Spleen (tissue), 11 donors: ENCODE measurements around the gene PYCR2. TPM values are rescaled to one million over a fixed set of nuclear protein-coding genes. Genes with fewer than 3 reads are reported as not detected.

Experiments used
- DNase-seq: peaks from one replicate; pipeline ENCODE4 v3.0.0-alpha.2; 2020
- H3K27ac ChIP-seq, 8 donors: fragments of 200-600 bp; sonication (generic) in 7 of 8; 1 replicate in 4 of 8; 2 replicates in 4 of 8; pipeline versions ENCODE4 v1.5.0 to v1.8.0; 2016 to 2021; ENCODE audit warnings: inconsistent platforms in 4 of 8, mild to moderate bottlenecking in 4 of 8, moderate library complexity in 1 of 8
- H3K27me3 ChIP-seq, 7 donors: fragments of 200-600 bp; sonication (generic) in 6 of 7; replicated peaks in 1 of 7; 1 replicate in 4 of 7; 2 replicates in 3 of 7; pipeline versions ENCODE4 v1.5.0 to v1.8.0; 2016 to 2021; ENCODE audit warnings: inconsistent platforms in 3 of 7, mild to moderate bottlenecking in 1 of 7
- H3K36me3 ChIP-seq, 6 donors: fragments of 200-600 bp; sonication (generic) in 5 of 6; 1 replicate in 4 of 6; 2 replicates in 2 of 6; pipeline versions ENCODE4 v1.5.0 to v1.8.0; 2016 to 2021; ENCODE audit warnings: inconsistent platforms in 2 of 6
- H3K4me1 ChIP-seq, 6 donors: fragments of 200-600 bp; sonication (generic) in 5 of 6; 1 replicate in 3 of 6; 2 replicates in 3 of 6; pipeline versions ENCODE4 v1.5.0 to v1.8.0; 2016 to 2021; ENCODE audit warnings: inconsistent platforms in 3 of 6
- H3K4me3 ChIP-seq, 8 donors: fragments of 200-600 bp; sonication (generic) in 7 of 8; 1 replicate in 4 of 8; 2 replicates in 4 of 8; pipeline versions ENCODE4 v1.5.0 to v1.8.0; 2016 to 2021; ENCODE audit warnings: inconsistent platforms in 4 of 8, mild to moderate bottlenecking in 4 of 8, moderate library complexity in 2 of 8
- H3K9me3 ChIP-seq, 8 donors: fragments of 200-600 bp; sonication (generic) in 7 of 8; 1 replicate in 4 of 8; 2 replicates in 4 of 8; pipeline versions ENCODE4 v1.5.0 to v1.8.0; 2016 to 2021; ENCODE audit warnings: inconsistent platforms in 4 of 8
- POLR2A ChIP-seq, 3 donors: fragments of 450-650 bp; IDR thresholded peaks; one replicate each; pipeline ENCODE4 v1.5.1; 2017; ENCODE audit warnings: antibody characterized with exemption in 3 of 3, mild to moderate bottlenecking in 1 of 3
- POLR2AphosphoS5 ChIP-seq, 3 donors: sonication (generic); formaldehyde crosslinking; IDR thresholded peaks; one replicate each; pipeline ENCODE4 v1.5.1; 2017; ENCODE audit warnings: antibody characterized with exemption in 3 of 3
- WGBS, 5 donors: extraction: QIAGEN DNeasy Blood & Tissue Kit in 3 of 5; methylation state at CpG; one replicate each; pipeline versions ENCODE4 v1.1.5 to v1.1.7; 2013 to 2018; 5-methylcytosine and 5-hydroxymethylcytosine counted together
- intact Hi-C: fragments of 100-400 bp; cut with DNase I; formaldehyde crosslinking; loops from one replicate; pipeline ENCODE4 v1.15.0; 2023; ENCODE audit warnings: low total_unique reads
- polyA plus RNA-seq, 3 donors: library from polyadenylated mRNA; stranded (reverse); fragments of 200-250 nt; gene quantifications; one replicate each; pipeline ENCODE4 v1.2.1, GENCODE V29; 2013
- total RNA-seq, 7 donors: library from RNA; depleted of rRNA in 3 of 7; stranded (reverse); fragments of >200 nt in 3 of 7; fragmentation: NEBNext Ultra II Directional in 4 of 7; extraction: Animal tissue kit (Norgen Biotek cat#: 25700) in 4 of 7; gene quantifications; one replicate each; pipeline versions ENCODE4 v1.1.0 to v1.2.1, GENCODE V29; 2016 to 2021
- TF ChIP-seq, protein P1 (sequence below), 11 experiments: fragments of 200-600 bp in 7 of 11; fragments of 450-650 bp in 4 of 11; sonication (generic) in 4 of 11; IDR thresholded peaks in 8 of 11; conservative IDR thresholded peaks in 3 of 11; 1 replicate in 7 of 11; 2 replicates in 4 of 11; pipeline versions ENCODE4 v1.4.0 to v1.8.0; 2016 to 2021; ENCODE audit warnings: antibody characterized with exemption in 11 of 11, inconsistent platforms in 4 of 11, mild to moderate bottlenecking in 1 of 11
- donor health status: healthy with polysubstance abuse.
- donor health status: DM: no; HTN: no; CAD: no; lungs with moderate emphysema.
- donor health status: DM: no; HTN: no; CAD: no.
- donor health status: Bipolar disorder and iron deficiency.
- donor health status: healthy.
- donor health status: DM: no; HTN: no; CAD: no.
- donor health status: DM: yes; HTN: yes; CAD: no.

The PYCR2 gene
- total and polyA plus RNA-seq, 10 donors: 50.0 to 80.4 (median 68.2) TPM

DNA sequence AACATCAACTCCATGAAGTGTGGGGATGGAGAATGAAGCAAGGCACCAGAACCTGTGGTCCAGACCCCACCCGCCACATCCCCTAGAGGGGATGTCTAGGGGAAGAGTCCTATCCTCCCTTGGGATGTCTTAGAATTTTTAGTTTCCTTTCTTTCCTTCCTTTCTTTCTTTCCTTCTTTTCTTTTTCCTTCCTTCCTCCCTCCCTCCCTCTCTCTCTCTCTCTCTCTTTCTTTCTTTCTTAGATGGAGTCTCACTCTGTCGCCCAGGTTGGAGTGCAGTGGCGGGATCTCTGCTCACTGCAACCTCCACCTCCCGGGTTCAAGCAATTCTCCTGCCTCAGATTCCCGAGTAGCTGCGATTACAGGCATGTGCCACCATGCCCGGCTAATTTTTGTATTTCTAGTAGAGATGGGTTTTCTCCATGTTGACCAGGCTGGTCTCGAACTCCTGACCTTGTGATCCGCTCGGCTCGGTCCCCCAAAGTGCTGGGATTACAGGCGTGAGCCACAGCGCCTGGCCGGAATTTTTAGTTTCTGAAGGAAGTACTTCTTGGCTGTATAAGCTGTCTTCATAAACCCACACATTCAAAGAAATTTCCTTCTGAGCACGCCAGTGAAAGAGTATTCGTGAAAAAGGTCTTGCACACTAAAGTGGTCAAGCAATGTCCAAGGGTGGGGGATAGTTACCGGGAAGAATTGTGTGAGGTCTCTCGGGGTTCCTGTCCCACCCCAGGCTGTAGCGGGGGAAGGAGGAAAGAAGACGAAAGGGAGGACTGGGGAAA lies 37.8 kb upstream of the PYCR2 start:
- Histone ChIP-seq H3K36me3 (no peaks in the 10 kb centered on the region), H3K27ac (no peak overlapping the region), H3K4me1 (peaks cover 0 to 7% (median 6%) of the 10 kb centered on the region in 6 donors), H3K27me3 (peaks cover 0 to 15% (median 9%) of the 10 kb centered on the region in 7 donors), H3K9me3 (no peaks in the 10 kb centered on the region), H3K4me3 (no peak overlapping the region)
- intact Hi-C loops: no loop called here
- DNase-seq: peak; percentile 17
- TF ChIP-seq, protein P1, sequence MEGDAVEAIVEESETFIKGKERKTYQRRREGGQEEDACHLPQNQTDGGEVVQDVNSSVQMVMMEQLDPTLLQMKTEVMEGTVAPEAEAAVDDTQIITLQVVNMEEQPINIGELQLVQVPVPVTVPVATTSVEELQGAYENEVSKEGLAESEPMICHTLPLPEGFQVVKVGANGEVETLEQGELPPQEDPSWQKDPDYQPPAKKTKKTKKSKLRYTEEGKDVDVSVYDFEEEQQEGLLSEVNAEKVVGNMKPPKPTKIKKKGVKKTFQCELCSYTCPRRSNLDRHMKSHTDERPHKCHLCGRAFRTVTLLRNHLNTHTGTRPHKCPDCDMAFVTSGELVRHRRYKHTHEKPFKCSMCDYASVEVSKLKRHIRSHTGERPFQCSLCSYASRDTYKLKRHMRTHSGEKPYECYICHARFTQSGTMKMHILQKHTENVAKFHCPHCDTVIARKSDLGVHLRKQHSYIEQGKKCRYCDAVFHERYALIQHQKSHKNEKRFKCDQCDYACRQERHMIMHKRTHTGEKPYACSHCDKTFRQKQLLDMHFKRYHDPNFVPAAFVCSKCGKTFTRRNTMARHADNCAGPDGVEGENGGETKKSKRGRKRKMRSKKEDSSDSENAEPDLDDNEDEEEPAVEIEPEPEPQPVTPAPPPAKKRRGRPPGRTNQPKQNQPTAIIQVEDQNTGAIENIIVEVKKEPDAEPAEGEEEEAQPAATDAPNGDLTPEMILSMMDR (IDR thresholded peaks at IDR 0.05 in 8 of 11, conservative IDR thresholded peaks at IDR 0.05 in 3 of 11): no peak
- no peak for TF ChIP-seq POLR2AphosphoS5 (IDR thresholded peaks at IDR 0.05)
- TF ChIP-seq POLR2A (IDR thresholded peaks at IDR 0.05): no peak
- WGBS, 5 donors: 75 to 82% (median 77%) methylated on average over 20 of the region's 20 CpGs

DNA sequence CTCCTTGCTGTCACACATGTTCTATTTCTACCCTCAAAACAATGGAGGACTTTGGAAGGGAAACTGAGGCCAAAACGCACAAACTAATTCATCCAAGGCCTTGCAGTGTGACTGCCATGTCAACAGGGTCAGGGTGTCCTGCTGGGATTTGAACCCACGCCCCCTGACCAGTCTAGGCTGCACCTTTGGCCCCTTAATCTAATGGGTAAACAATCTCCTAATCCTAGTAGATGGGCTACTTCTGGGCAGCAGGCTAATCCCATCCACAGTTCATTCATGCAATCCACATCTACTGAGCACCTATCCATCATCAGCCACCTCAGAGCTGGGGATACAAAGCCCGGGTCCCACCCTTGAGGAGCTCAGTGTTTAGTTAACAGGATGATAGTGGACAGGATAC lies 34.0 kb upstream of the PYCR2 start:
- DNase-seq: no peak
- no peak overlapping the region for H3K4me3 ChIP-seq
- WGBS, 5 donors: 60 to 88% (median 77%) methylated on average over 1 to 3 of the region's 3 CpGs
- no peak overlapping the region for H3K27ac ChIP-seq
- peaks cover 0 to 7% (median 6%) of the 10 kb centered on the region in 6 donors for H3K4me1 ChIP-seq
- TF ChIP-seq, protein P1 (IDR thresholded peaks at IDR 0.05 in 8 of 11, conservative IDR thresholded peaks at IDR 0.05 in 3 of 11): no peak
- intact Hi-C loops: no loop called here
- no peaks in the 10 kb centered on the region for H3K9me3 ChIP-seq
- no peaks in the 10 kb centered on the region for H3K36me3 ChIP-seq
- peaks cover 0 to 21% (median 9%) of the 10 kb centered on the region in 7 donors for H3K27me3 ChIP-seq

- 67 to 88% (median 82%) methylated on average over 1 of the region's 1 CpG for WGBS, 5 donors
Measured at GRCh38 chr1:225954753-225955152, 30.7 kb upstream of the PYCR2 start.

GRCh38 chr1:225953315-225953714 lies 29.3 kb upstream of the PYCR2 start:
- peaks cover 0 to 26% (median 0%) of the 10 kb centered on the region in 7 donors for H3K27me3 ChIP-seq
- no peaks in the 10 kb centered on the region for H3K4me1 ChIP-seq
- TF ChIP-seq POLR2A (IDR thresholded peaks at IDR 0.05) (no peak), POLR2AphosphoS5 (IDR thresholded peaks at IDR 0.05) (no peak)
- TF ChIP-seq, protein P1 (IDR thresholded peaks at IDR 0.05 in 8 of 11, conservative IDR thresholded peaks at IDR 0.05 in 3 of 11): no peak
- WGBS, 5 donors: 89 to 95% (median 91%) methylated on average over 4 of the region's 4 CpGs
- no peak overlapping the region for H3K4me3 ChIP-seq
- H3K27ac ChIP-seq: no peak overlapping the region
- no peaks in the 10 kb centered on the region for H3K9me3 ChIP-seq
- no peaks in the 10 kb centered on the region for H3K36me3 ChIP-seq
- intact Hi-C loops: no loop called here
- no peak for DNase-seq

More at GRCh38 chr1:225954753-225955152, 30.7 kb upstream of the PYCR2 start:
- H3K4me3 ChIP-seq: no peak overlapping the region
- no peaks in the 10 kb centered on the region for H3K36me3 ChIP-seq
- TF ChIP-seq, protein P1 (IDR thresholded peaks at IDR 0.05 in 8 of 11, conservative IDR thresholded peaks at IDR 0.05 in 3 of 11): no peak
- TF ChIP-seq POLR2AphosphoS5 (IDR thresholded peaks at IDR 0.05) (no peak), POLR2A (IDR thresholded peaks at IDR 0.05) (no peak)
- no peak overlapping the region for H3K27ac ChIP-seq
- H3K4me1 ChIP-seq: no peaks in the 10 kb centered on the region
- intact Hi-C loops: no loop called here
- no peak for DNase-seq
- H3K9me3 ChIP-seq: no peaks in the 10 kb centered on the region
- H3K27me3 ChIP-seq: peaks cover 0 to 26% (median 0%) of the 10 kb centered on the region in 7 donors
